A549 (cell line): ENCODE measurements around the gene SRP9.

ENCODE experiments used
- BCL3 ChIP-seq: fragments of >200 bp; sonication (Bioruptor Twin); formaldehyde crosslinking; IDR thresholded peaks from 3 replicates; pipeline ENCODE4 v1.6.1; 2016
- CHD2 ChIP-seq: fragments of 150-350 bp; IDR thresholded peaks from 2 replicates; pipeline ENCODE4 v1.6.1; 2014; ENCODE audit warnings: low read length; ENCODE audit not compliant: partially characterized antibody
- EHF ChIP-seq: fragments of 250-450 bp; sonication (Bioruptor Pico); IDR thresholded peaks from 2 replicates; pipeline ENCODE4 v1.5.0; 2020; ENCODE audit warnings: mild to moderate bottlenecking
- EP300 ChIP-seq, 2 experiments: fragments of >200 bp; sonication (Bioruptor Twin); formaldehyde crosslinking; IDR thresholded peaks; 2 replicates in 1 of 2; 3 replicates in 1 of 2; pipeline ENCODE4 v1.6.1; 2016 to 2017
- ESRRA ChIP-seq: fragments of 150-350 bp; IDR thresholded peaks from 2 replicates; pipeline ENCODE4 v1.6.1; 2014; ENCODE audit warnings: mild to moderate bottlenecking, low read length, borderline replicate concordance
- MYC ChIP-seq: IDR thresholded peaks from 2 replicates; pipeline ENCODE4 v1.6.1; 2012; ENCODE audit warnings: mild to moderate bottlenecking, inconsistent platforms, low read length, improper control_type of control experiment, borderline replicate concordance
- POLR2A ChIP-seq: IDR thresholded peaks from 2 replicates; pipeline ENCODE4 v1.6.1; 2012; ENCODE audit warnings: mild to moderate bottlenecking, low read length
- ZFP36 ChIP-seq: fragments of 450-650 bp; IDR thresholded peaks from 2 replicates; pipeline ENCODE4 v1.6.1; 2014; ENCODE audit warnings: borderline replicate concordance; ENCODE audit not compliant: partially characterized antibody
- TF ChIP-seq, protein P1 (sequence below): fragments of >200 bp; sonication (Bioruptor Twin); formaldehyde crosslinking; IDR thresholded peaks from 3 replicates; pipeline ENCODE4 v1.5.1; 2016
- TF ChIP-seq, protein P2 (sequence below): fragments of 450-650 bp; IDR thresholded peaks from 2 replicates; pipeline ENCODE4 v1.6.1; 2014; ENCODE audit warnings: antibody characterized with exemption

DNA sequence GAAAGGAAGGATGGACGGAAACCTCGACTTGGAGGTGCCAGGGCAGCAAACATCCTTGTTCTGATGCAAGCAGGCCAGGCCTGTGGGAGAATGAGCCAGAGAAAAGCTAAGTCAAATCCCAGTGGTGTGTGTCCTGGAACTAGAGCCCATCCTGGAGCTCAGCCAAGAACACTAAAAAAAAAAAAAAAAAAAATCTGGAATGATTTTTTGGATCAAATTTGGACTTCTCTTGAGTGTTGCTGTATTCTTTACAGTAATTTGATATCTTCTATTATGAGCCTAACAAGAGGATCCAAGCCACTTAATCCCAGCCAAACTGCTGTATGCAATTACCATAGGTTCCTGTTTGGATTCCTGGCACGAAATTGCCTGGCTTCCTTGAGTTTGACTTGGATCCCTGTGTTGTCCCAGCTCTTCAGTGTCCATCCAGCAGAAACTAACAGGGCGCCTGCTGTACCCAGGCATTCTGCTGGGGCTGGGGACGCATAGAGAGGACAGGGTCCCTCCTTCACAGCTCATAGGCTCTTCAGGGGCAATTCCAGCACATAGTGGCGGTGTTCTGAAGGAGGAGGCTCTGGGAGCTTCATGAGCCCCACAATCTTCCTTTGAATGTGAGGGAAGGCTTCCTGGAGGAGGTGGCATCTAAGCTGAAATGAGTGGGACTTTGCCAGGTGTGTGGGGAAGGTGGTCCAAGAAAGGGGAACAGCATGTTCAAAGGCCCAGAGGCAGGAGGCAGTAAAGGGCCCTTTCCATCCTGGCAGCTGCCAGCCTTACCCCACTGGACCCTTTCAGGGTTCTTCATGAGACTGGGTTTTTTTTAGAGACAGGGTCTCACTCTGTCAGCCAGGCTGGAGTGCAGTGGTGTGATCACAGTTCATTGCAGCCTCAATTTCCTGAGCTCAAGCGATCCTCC, 57.0 kb downstream of the SRP9 start:
- TF ChIP-seq POLR2A (no peak), CHD2 (no peak), BCL3 (no peak), ZFP36 (peak; percentile 68), ESRRA (no peak), EHF (no peak), EP300 (IDR thresholded peaks at IDR 0.05) (no peak), MYC (no peak)
- TF ChIP-seq, protein P1, sequence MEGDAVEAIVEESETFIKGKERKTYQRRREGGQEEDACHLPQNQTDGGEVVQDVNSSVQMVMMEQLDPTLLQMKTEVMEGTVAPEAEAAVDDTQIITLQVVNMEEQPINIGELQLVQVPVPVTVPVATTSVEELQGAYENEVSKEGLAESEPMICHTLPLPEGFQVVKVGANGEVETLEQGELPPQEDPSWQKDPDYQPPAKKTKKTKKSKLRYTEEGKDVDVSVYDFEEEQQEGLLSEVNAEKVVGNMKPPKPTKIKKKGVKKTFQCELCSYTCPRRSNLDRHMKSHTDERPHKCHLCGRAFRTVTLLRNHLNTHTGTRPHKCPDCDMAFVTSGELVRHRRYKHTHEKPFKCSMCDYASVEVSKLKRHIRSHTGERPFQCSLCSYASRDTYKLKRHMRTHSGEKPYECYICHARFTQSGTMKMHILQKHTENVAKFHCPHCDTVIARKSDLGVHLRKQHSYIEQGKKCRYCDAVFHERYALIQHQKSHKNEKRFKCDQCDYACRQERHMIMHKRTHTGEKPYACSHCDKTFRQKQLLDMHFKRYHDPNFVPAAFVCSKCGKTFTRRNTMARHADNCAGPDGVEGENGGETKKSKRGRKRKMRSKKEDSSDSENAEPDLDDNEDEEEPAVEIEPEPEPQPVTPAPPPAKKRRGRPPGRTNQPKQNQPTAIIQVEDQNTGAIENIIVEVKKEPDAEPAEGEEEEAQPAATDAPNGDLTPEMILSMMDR, result no peak
- TF ChIP-seq, protein P2, sequence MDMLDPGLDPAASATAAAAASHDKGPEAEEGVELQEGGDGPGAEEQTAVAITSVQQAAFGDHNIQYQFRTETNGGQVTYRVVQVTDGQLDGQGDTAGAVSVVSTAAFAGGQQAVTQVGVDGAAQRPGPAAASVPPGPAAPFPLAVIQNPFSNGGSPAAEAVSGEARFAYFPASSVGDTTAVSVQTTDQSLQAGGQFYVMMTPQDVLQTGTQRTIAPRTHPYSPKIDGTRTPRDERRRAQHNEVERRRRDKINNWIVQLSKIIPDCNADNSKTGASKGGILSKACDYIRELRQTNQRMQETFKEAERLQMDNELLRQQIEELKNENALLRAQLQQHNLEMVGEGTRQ, result no peak
